GM12873 (cell line): ENCODE measurements around the gene ECSIT.

Source experiments
- CTCF ChIP-seq: IDR thresholded peaks from 2 replicates; pipeline ENCODE4 v1.5.1; 2012; ENCODE audit warnings: low read depth, mild to moderate bottlenecking, moderate library complexity, low read length, control low read depth; ENCODE audit not compliant: insufficient read depth; ENCODE audit errors: missing control alignments

Gene ECSIT

GRCh38 chr19:11551603-11552235, 22.8 kb upstream of the ECSIT start:
- TF ChIP-seq CTCF = peak; percentile 54

- TF ChIP-seq CTCF = no peak
These were observed 21.3 kb upstream of the ECSIT start for GRCh38 chr19:11550265-11550664.

GRCh38 chr19:11549386-11549953, 20.5 kb upstream of the ECSIT start:
- TF ChIP-seq CTCF = no peak

GRCh38 chr19:11547929-11548700, 19.2 kb upstream of the ECSIT start:
- TF ChIP-seq CTCF = no peak

- TF ChIP-seq CTCF = no peak
These were observed 12.3 kb upstream of the ECSIT start for GRCh38 chr19:11541238-11541637.

GRCh38 chr19:11540645-11541044, 11.7 kb upstream of the ECSIT start:
- no peak for TF ChIP-seq CTCF
